NCI-H460 (cell line): ENCODE data around the gene C1orf56. TPM values are rescaled to one million over a fixed set of nuclear protein-coding genes. Genes with fewer than 3 reads are reported as not detected.
A peak's percentile ranks its signal among the peaks of the same experiment; 100 is the strongest.

Experiments used
- DNase-seq: peaks from one replicate; pipeline ENCODE4 v3.0.0-alpha.2; 2016; ENCODE audit warnings: low read depth; ENCODE audit errors: extremely low read depth
- polyA plus RNA-seq: library from polyadenylated mRNA; depleted of rRNA; stranded (reverse); fragments of >200 nt; gene quantifications from 2 replicates; pipeline ENCODE4 v1.2.3, GENCODE V29; 2014; cell fraction: nucleus; rRNA removed
- total RNA-seq: library from RNA; depleted of rRNA; stranded (reverse); fragments of >200 nt; shearing (Covaris generic); gene quantifications from 2 replicates; pipeline ENCODE4 v1.2.3, GENCODE V29; 2014; rRNA removed

Gene C1orf56, protein sequence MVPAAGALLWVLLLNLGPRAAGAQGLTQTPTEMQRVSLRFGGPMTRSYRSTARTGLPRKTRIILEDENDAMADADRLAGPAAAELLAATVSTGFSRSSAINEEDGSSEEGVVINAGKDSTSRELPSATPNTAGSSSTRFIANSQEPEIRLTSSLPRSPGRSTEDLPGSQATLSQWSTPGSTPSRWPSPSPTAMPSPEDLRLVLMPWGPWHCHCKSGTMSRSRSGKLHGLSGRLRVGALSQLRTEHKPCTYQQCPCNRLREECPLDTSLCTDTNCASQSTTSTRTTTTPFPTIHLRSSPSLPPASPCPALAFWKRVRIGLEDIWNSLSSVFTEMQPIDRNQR
- 6.1 and 7.2 TPM in 2 replicates for total RNA-seq
- 4.1 and 4.8 TPM in 2 replicates for polyA plus RNA-seq

DNA sequence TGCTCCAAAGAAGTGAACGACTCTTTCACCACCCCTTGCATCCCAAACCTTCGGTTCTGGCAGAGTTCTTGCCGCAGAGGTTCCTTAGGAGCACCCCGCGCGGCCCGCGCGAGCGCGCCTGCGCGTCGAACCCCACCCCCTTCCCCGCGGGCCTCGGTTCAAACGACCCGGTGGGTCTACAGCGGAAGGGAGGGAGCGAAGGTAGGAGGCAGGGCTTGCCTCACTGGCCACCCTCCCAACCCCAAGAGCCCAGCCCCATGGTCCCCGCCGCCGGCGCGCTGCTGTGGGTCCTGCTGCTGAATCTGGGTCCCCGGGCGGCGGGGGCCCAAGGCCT, at the start of gene C1orf56:
Gene C1orf56 (plus strand): TSS at position 161 of the 334 bp plus-strand sequence. CDS start 97 bp downstream, at position 258.
- DNase-seq: peak; percentile 67

DNA sequence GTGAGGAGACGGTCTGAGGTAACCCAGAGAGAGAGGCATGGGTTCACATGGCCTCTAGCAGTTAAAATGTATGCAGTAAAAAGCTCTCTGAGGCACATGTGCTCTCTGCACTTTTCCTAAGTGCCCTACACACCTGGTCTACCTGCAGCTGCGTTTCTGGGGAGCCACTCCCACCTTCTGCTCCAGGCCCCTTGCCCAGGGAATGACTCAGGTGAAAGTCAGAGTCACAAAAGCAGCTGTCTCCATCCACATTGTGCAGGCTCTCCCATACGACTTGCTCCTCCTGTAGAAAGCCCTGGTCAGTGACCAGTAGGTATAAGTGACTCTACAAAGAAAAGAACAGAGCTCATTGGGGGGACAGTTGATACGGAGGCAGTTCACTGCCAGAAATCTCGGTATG, 49.6 kb upstream of the C1orf56 start:
- DNase-seq: no peak

DNA sequence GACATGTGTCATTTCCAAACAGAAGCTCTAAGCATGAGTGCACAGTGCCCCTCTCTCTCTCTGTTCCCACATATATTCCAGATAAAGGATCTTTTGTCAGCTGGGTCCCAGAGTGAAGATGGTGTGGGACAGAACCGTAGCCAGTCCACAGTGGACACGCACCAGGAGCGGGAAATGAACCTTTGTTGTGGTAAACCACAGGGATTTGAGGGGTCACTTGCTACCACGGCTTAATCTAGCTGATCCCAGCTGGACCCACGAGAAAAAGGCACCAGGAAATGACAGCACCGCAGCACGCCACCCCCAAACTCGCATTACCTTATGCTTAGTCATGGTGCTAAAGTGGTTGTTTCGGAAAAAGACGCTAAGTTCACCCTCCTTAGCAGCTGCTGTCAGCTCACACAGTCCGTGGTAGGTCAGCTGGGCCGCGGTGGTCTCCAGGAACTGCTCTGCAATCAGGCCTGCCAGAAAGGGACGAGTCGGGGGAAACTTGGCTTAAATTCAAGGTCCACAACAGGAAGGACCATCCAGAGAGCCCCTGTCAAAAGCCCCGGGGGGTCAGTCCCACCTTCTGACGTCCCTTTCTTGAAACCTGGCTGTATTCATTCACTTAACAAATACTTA, 48.4 kb upstream of the C1orf56 start:
- DNase-seq: no peak

DNA sequence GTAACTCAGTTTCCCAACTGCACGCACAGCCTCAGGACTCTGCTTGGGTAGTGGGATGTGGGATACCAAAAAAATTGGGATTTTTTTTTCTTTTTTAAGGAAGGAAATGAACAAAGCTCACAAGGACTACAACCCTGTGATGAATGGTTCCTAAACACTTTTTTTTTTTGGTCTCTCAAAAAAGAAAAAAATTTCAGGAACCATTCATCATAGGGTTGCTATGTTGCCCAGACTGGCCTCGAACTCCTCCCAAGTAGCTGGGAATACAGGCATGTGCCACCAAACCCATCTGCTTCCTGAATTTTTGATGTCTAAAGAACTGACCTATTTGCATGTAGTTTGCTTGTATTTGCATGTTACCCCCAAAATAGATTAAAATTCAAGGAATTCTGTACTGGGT, 47.6 kb upstream of the C1orf56 start:
- DNase-seq: no peak

DNA sequence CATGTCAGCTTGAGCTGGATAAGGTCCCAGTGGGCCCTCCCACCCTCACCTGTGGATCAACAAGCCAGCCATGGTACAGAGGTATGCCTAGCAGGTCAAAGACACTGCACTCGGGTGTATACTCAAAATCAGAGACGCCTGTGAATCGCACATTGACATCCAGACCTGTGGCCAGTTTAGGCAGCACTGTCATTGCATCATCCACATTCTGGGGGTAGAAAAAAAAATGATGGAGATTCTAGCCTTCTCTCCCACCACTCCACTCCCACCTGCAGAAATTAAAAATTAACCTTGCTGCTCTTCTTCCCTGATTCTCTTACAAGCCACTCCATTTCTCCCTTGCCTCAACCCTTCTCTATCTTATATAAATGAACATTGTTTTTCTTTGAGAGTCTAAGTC, 47.1 kb upstream of the C1orf56 start:
- DNase-seq: no peak

DNA sequence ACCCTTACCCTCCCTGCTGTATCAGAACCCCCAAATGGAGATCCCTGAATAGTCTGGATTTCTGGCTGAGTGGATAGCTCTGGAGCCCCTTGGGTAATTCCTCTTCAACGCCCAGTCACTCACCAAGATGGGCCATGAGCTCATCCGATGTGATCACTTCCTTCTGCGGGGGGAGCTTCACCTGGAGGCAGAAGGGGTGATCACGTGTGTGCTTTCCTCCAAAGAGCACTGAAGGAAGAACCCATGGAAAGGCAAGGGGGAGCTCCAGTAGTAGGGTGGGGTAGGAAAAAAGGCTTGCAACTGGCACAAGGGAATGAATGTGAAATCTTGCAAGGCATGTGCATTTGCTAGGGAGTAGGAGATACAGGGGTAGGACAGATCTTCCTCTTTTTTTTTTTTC, 45.9 kb upstream of the C1orf56 start:
- no peak for DNase-seq

DNA sequence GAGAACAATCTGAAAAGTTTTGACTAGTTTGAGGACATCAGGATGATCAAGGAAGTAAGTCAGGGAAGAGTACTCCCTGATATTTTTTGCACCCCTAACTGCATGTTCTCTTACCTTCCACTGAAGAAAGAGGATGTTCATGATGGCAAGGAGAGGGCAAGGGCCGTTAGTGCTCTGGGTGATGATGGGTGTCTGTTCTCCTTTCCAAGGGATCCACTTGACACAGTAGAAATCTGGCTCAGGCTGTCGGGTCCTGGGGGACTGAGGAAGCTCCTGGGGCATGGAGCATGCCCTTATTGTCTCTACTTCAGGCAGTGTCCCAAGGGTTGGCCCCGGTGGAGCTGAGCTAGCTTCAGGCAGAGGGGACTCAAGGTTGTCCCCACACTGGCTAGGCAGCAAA, 45.5 kb upstream of the C1orf56 start:
- DNase-seq: no peak

DNA sequence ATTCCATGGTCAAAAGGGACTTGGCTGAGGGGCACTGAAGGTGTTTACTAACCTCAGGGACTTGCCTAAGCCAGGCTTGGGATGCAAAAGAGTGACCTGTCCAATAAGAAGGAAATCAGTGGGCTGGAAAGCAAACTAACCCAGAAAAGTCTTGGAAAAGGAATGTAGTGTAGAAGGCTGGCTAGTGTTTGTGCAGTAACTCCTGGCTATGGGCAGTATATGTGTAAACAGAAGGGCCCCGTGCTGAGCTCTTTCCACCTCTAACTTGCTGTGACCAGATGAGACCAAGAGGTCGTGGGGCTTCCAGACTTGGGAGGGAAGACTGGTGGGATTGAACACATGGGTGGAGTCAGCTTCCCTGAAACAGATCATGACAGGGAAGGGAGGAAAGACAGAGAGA, 44.9 kb upstream of the C1orf56 start:
- no peak for DNase-seq

DNA sequence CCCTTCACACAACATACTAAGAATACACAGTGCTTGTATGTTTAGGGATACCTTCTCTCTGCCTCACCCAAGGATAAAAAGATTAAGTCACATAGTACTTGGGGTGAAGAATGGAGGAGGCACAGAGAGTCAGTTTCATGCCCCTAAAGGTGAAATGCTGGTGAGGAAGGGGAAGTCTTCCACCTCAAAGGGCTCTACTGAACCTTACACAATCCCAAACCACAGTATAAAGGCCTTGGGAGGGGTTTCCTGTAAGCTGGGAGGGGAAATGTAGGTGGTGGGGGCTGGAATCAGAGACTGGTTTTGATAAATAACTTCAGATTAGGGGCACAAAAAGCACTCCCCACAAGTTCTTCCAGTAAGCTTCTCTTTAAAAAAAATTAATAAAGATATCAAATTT, 44.4 kb upstream of the C1orf56 start:
- no peak for DNase-seq

DNA sequence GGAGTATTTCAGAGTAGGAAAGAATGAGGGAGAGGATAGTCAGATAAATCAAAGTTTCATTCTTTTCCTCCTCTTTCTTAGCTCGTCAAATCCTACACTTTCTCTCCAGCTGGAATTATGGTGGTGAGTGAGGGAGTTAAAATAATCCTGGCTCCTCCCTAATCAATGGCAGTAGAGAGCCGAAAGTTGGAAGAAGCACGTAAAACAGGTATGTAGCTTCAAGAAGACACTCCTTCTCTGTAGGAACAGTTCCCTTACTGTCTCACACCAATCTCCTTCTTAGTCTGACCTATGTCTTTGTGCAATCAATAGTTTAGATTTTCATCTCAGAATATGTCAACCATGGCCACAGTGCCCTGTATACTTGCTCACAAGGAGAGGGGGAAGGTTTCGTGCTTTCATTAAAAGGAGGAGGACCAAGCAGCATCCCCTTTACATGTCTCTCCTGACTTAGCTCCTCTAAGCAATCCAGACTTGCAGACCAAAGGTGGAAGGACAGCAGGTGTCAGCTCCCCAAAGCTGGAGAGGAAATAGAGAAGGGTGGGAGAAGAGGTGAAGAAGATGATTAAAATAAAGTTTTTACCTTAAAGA, 41.7 kb upstream of the C1orf56 start:
- no peak for DNase-seq

DNA sequence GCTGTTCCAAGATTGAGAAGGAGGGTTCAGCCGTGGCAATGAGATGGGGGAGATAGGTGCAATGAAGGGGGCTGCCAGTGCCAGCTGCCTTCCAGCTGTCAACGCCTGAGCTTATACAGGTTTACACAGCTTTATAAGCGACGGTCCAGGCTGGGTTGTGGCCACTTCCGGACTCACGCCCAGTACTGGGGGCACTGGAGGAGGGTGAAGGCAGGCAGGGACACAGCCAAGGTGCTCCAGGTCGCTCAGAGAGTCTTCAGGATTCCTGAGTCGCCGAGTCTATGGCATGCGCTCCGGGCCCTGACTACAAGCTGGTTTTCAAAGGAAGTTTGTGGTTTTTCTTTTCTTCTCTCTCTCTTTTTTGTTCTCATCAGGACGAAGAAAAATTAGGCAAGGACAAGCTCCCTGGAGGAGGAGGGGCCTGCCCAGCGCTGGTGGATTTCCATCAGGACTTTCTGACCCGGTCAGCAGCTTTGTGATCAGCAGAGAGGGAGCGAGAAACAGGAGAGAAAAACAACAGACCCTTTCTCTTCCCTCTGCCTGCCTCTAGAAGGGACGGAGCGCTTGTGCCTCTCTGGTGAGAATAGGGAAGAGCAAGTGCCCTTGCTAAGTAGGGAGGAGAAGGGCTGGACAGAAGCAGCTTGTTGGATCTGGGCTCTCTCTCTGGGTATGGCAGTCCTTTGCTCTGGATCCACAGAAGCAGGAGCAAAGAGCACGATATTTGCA, 41.1 kb upstream of the C1orf56 start, which contains the start of gene MINDY1:
Gene MINDY1 (minus strand): TSS at position 576 of the 726 bp plus-strand sequence. CDS start 4,285 bp downstream, outside the sequence.
- DNase-seq: peak; percentile 88

DNA sequence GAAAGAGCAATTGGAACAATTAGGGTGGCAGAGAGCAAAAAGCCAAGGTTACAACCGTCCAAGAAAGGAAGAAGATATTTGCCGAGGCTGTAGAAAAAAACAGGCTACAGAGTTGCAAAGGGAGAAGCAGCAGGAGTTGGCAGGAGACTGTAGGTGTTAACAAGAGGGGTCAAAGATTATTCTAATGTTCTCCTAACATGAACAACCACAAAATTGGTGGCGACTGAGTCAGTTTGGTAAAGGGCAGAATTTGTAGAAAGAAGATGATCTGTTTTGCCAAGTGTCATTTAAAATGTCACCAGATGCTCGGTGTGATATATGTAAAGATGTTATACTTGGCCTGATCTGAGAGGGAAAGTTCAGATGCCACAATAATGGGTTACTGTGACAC, 39.7 kb upstream of the C1orf56 start:
- DNase-seq: no peak

DNA sequence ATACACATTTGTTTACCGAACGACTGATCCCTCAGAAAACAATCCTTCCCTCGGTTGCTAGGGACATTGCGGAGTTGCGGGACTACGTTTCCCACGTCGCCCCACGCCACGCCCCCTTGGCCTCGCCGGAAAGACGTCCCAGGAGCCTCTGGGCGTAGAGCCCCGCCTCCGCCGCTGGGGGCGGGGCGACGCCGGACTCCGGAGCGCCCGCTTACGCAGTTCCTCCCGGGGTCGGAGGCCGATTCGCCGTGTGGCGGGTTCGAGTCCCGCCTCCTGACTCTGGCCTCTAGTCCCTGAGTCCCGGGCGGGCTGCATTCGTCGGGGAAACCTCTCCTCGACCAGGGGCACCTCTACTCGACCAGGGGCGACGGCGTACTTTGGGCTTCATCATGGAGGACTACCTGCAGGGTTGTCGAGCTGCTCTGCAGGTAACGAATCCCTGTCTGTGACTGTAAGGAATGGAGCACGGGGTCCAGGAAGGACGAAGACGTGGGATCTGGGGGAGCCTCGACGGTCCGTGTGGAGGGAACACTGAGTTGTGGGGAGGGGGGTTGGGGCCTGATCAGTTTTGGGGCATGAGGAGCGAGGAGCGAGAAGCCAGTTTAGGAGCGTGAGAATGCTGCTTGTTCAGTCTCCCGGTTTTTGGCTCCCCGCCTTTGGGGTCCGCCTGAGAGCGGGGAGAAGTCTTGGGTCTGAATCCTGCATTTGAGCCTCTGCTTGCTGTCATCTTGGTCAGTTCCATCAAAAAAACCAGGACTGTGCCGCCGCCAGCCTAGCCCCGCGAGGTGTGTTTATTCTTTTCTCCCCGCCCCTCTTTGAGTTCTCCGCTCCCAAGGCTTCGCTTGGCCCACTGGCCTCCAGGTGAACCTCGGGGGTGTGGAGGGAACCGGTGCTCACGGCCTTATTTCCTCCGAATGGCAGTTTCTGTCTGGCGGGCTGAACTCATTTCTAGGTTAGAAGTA, 39.0 kb upstream of the C1orf56 start, which contains the start of gene PRUNE1:
Gene PRUNE1 (plus strand): TSS at position 206 of the 962 bp plus-strand sequence. CDS start 184 bp downstream, at position 390.
- DNase-seq: peak; percentile 98

DNA sequence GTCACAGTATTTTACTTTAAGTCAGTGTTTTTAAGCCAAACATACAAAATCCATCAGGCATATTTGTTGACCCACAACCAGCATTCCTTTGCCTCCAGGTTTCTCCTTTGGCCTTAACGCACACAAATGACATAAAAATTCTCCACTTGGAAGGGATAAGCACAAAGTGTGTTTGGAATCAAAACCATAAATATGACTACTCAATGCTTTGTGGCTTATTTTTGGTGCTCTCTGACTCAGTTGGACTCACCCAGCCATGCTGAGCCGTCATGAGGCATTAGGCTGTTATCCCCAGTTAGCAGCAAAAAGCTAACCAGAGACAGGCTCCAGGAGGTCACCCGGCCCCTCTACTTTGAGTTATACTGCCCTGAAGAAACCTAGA, 38.4 kb upstream of the C1orf56 start:
- DNase-seq: no peak

DNA sequence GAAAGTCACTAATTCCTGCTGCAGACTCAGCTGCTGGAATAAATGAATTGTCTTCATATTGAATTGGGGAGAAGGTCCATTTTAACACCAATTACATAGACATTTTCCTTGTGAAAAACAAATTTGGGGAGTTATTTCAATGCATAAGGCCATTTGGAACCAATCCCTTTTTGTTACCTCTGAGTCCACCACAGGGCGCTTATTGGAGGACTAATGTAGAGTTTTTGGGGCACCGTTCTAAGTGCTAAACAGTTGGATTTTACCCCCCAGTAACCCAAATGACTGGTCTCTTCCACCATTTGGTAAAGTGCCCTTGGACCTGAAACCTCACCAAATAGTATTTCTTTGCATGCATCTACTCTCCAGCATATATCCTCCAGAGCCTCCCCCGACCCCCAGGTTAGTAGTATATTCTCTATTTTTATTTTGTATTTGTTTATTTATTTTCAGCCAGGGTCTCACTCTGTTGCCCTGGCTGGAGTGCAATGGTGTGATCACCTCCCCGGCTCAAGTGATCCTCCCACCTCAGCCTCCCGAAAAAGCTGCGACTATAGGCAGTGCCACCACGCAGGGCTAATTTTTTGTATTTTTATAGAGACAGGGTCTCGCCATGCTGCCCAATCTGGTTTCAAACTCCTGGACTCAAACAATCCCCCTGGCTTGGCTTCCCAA, 37.7 kb upstream of the C1orf56 start:
- DNase-seq: no peak

DNA sequence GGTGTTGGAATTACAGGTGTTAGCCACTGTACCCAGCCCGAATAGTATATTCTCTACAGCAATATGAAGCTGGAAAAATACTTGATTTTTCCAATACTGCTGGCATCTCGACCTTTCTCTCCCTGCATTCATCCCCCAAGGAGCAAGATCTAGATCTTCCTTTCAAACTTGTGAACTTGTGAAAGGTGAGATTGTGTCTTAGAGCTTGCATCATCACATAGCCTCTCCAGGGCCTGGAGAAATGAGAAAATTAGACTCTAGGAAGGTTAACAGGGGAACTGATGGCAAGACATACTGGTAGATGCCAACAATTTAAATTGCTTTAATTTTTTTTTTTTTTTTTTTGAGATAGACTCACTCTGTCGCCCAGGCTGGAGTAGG, 37.2 kb upstream of the C1orf56 start:
- no peak for DNase-seq

DNA sequence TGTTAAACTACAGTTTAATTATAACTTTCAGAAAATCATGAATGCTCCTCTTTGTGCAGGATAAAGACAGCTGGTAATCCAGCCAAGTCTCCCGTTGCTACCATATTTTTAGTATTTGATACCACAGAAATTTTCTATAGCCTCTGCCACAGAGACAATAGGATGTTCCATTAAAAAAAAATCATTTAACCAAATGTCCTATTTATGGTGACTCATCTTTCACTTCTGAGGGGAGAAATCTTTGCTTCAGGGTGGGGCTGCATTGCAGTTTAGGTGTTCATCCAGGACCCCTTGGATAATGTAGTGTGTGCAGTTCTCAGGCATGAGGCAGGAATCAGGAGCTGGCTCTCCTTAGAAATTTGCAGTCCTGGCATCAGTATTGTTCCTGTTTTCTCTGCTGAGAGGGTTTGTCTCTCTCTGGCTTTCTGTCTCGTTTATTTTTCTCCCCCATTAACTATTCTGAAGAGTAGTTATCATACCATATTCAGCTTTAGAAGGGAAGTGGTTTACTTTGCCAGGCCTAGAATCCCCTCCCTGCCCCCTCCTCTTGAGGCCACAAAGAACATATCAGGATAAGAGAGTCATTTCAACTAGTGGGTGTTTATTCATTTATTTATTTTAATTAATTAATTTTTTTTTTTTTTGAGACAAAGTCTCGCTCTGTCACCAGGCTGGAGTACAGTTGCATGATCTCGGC, 36.2 kb upstream of the C1orf56 start:
- DNase-seq: no peak

DNA sequence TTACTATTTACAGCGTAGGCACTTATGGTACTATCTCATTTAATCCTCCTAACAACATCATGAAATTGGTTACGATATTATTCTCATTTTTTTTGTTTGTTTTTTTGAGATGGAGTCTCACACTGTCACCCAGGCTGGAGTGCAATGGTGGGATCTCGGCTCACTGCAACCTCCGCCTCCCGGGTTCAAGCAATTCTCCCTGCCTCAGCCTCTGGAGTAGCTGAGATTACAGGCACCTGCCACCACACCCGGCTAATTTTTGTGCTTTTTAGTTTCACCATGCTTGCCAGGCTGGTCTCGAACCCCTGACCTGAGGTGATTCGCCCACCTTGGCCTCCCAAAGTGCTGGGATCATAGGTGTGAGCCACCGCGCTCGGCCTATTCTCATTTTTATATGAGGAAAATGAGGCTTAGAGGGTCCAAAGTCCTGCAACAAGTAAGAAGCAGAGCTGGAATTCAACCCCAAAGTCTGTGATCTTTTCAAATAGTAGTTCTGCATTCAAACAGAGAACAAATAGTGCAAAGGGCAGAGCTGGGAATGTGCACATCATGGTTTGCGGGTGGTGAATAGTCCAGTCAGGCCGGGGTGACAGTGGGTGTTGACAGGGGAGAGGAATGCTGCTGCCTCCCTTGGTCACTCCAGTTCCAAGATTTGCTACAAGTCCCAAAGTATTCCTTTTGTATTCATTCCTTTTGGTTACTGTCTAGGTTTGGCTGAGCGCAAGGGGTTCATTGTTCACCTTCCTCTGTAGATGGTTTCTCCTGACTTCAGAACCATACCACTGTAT, 34.7 kb upstream of the C1orf56 start:
- no peak for DNase-seq
